HepG2 (cell line): ENCODE results near the gene PTPRN. TPM values are rescaled to one million over a fixed set of nuclear protein-coding genes. Genes with fewer than 3 reads are reported as not detected.

ENCODE experiments used
- ATAC-seq: fragments of 200-7000 bp; cut with Tn5 transposase; 3 replicates; pipeline ENCODE4 v1.9.1; 2020; ENCODE audit warnings: mild to moderate bottlenecking, moderate library complexity
- BruUV-seq: library from RNA; stranded (reverse); fragments of 400-500 nt; replicated peaks from 2 replicates; lab custom pipeline; 2021; lab: Mats Ljungman, UMichigan
- CTCF ChIA-PET: fragments of 300-600 bp; formaldehyde crosslinking; extraction: SDS; loops from one replicate; lab custom pipeline; 2021; ENCODE audit warnings: low total read pairs, inconsistent platforms, low intra/inter-chr PET ratio; lab: Yijun Ruan, JAX
- POLR2A ChIA-PET: fragments of 350-600 bp; sonication (Branson Sonifier 250); formaldehyde crosslinking; loops from one replicate; lab custom pipeline; 2020; ENCODE audit warnings: antibody characterized with exemption, inconsistent platforms; lab: Yijun Ruan, JAX
- DNase-seq: peaks from one replicate; pipeline ENCODE4 v3.0.0-alpha.2; 2015; ENCODE audit warnings: low spot score
- FAIRE-seq: peaks from 3 replicates; lab custom pipeline; 2011; peaks lifted over from hg19 to GRCh38; lab: Jason Lieb, UNC
- H2AFZ ChIP-seq: one replicate; pipeline ENCODE4 v1.6.1; 2011; ENCODE audit warnings: low read length, inconsistent platforms
- H3K27ac ChIP-seq: fragments of 300-600 bp; 3 replicates; pipeline ENCODE4 v1.8.0; 2011; ENCODE audit warnings: mixed run types, mild to moderate bottlenecking, mixed read lengths, low read length, inconsistent platforms; ENCODE audit not compliant: insufficient read depth; ENCODE audit errors: extremely low read length
- H3K27me3 ChIP-seq, 2 experiments: fragments of 200-600 bp in 1 of 2; 2 replicates in 1 of 2; 3 replicates in 1 of 2; pipeline versions ENCODE4 v1.6.0 to v1.8.0; 2011; ENCODE audit warnings: low read length in 2 of 2, mild to moderate bottlenecking in 2 of 2, moderate library complexity in 2 of 2, inconsistent platforms in 1 of 2; ENCODE audit not compliant: insufficient read depth in 2 of 2, control insufficient read depth in 1 of 2
- H3K36me3 ChIP-seq, 2 experiments: fragments of 200-600 bp in 1 of 2; replicated peaks in 1 of 2; 2 replicates in 1 of 2; 3 replicates in 1 of 2; pipeline versions ENCODE4 v1.5.1 to v1.8.0; 2011; ENCODE audit warnings: low read length in 2 of 2, inconsistent platforms in 1 of 2; ENCODE audit not compliant: insufficient read depth in 2 of 2, control insufficient read depth in 1 of 2
- H3K4me1 ChIP-seq: 2 replicates; pipeline ENCODE4 v1.5.1; 2012; ENCODE audit warnings: low read length, inconsistent platforms; ENCODE audit not compliant: insufficient read depth
- H3K4me2 ChIP-seq: 2 replicates; pipeline ENCODE4 v1.6.0; 2011; ENCODE audit warnings: low read depth, low read length, inconsistent platforms
- H3K4me3 ChIP-seq, 3 experiments: fragments of 200-600 bp in 1 of 3; sonication (generic), shearing (Covaris generic) in 1 of 3; replicated peaks in 1 of 3; 2 replicates each; pipeline ENCODE4 v1.5.1; 2011 to 2016; ENCODE audit warnings: low read length in 3 of 3, inconsistent platforms in 2 of 3, low read depth in 2 of 3, mild to moderate bottlenecking in 2 of 3, control low read depth in 1 of 3, mixed read lengths in 1 of 3; ENCODE audit not compliant: insufficient read depth in 1 of 3
- H3K79me2 ChIP-seq: one replicate; pipeline ENCODE4 v1.6.1; 2011; ENCODE audit warnings: low read length, inconsistent platforms; ENCODE audit not compliant: insufficient read depth
- H3K9ac ChIP-seq: 2 replicates; pipeline ENCODE4 v1.6.0; 2011; ENCODE audit warnings: mild to moderate bottlenecking, low read depth, low read length, inconsistent platforms; ENCODE audit not compliant: insufficient read depth
- H3K9me3 ChIP-seq: 2 replicates; pipeline ENCODE4 v1.5.1; 2012; ENCODE audit warnings: mild to moderate bottlenecking, low read length
- H4K20me1 ChIP-seq: 2 replicates; pipeline ENCODE4 v1.6.0; 2011; ENCODE audit warnings: inconsistent platforms, mild to moderate bottlenecking, low read length, moderate library complexity; ENCODE audit not compliant: insufficient read depth
- CHCHD3 ChIP-seq: sonication (generic); formaldehyde crosslinking; IDR thresholded peaks from 2 replicates; pipeline ENCODE4 v1.8.0; 2022; ENCODE audit warnings: mild to moderate bottlenecking, missing genetic modification reagents, moderate library complexity
- CHD2 ChIP-seq: IDR thresholded peaks from 2 replicates; pipeline ENCODE4 v1.6.1; 2011; ENCODE audit warnings: low read depth, low read length, improper control_type of control experiment
- DPF2 ChIP-seq: sonication (generic); formaldehyde crosslinking; IDR thresholded peaks from 2 replicates; pipeline ENCODE4 v1.4.0; 2020; ENCODE audit warnings: mild to moderate bottlenecking, low read depth, missing genetic modification reagents, borderline replicate concordance
- DR1 ChIP-seq: sonication (generic); formaldehyde crosslinking; IDR thresholded peaks from 2 replicates; pipeline ENCODE4 v1.8.0; 2021; ENCODE audit warnings: mild to moderate bottlenecking, missing genetic modification reagents, inconsistent platforms
- EED ChIP-seq: sonication (generic); formaldehyde crosslinking; IDR thresholded peaks from 2 replicates; pipeline ENCODE4 v1.5.0; 2020; ENCODE audit warnings: mild to moderate bottlenecking, missing genetic modification reagents
- FOSL2 ChIP-seq: sonication (generic); formaldehyde crosslinking; IDR thresholded peaks from 2 replicates; pipeline ENCODE4 v1.4.0; 2020; ENCODE audit warnings: missing genetic modification reagents
- HIC2 ChIP-seq: sonication (generic); formaldehyde crosslinking; IDR thresholded peaks from 2 replicates; pipeline ENCODE4 v1.9.0; 2022; ENCODE audit warnings: low read depth, missing genetic modification reagents
- HINFP ChIP-seq: sonication (generic); formaldehyde crosslinking; IDR thresholded peaks from 2 replicates; pipeline ENCODE4 v1.4.0; 2020; ENCODE audit warnings: low read depth, mild to moderate bottlenecking, missing genetic modification reagents
- HOXA9 ChIP-seq: sonication (generic); formaldehyde crosslinking; IDR thresholded peaks from 2 replicates; pipeline ENCODE4 v1.8.1; 2022; ENCODE audit warnings: missing genetic modification reagents, mild to moderate bottlenecking, moderate library complexity, borderline replicate concordance
- KLF15 ChIP-seq: sonication (generic); formaldehyde crosslinking; IDR thresholded peaks from 2 replicates; pipeline ENCODE4 v1.8.1; 2023; ENCODE audit warnings: borderline replicate concordance, mild to moderate bottlenecking, inconsistent platforms, missing genetic modification reagents, mixed read lengths
- ONECUT2 ChIP-seq: sonication (generic); formaldehyde crosslinking; IDR thresholded peaks from 2 replicates; pipeline ENCODE4 v1.4.0; 2020; ENCODE audit warnings: missing genetic modification reagents
- RFX5 ChIP-seq: IDR thresholded peaks from 2 replicates; pipeline ENCODE4 v1.6.1; 2011; ENCODE audit warnings: low read depth, low read length, improper control_type of control experiment
- ZFP62 ChIP-seq: sonication (generic); formaldehyde crosslinking; IDR thresholded peaks from 2 replicates; pipeline ENCODE4 v1.4.0; 2020; ENCODE audit warnings: missing genetic modification reagents
- ZNF17 ChIP-seq: sonication (generic); formaldehyde crosslinking; IDR thresholded peaks from 2 replicates; pipeline ENCODE4 v1.5.0; 2020; ENCODE audit warnings: mild to moderate bottlenecking, missing genetic modification reagents
- ZNF350 ChIP-seq: sonication (generic); formaldehyde crosslinking; IDR thresholded peaks from 2 replicates; pipeline ENCODE4 v1.4.0; 2020; ENCODE audit warnings: mild to moderate bottlenecking, low read depth, missing genetic modification reagents, borderline replicate concordance
- ZNF589 ChIP-seq: sonication (generic); formaldehyde crosslinking; conservative IDR thresholded peaks from 2 replicates; pipeline ENCODE4 v1.8.0; 2022; ENCODE audit warnings: mild to moderate bottlenecking, moderate library complexity, missing genetic modification reagents
- ZNF703 ChIP-seq: sonication (generic); formaldehyde crosslinking; IDR thresholded peaks from 2 replicates; pipeline ENCODE4 v1.5.1; 2020; ENCODE audit warnings: missing genetic modification reagents, mild to moderate bottlenecking, moderate library complexity, borderline replicate concordance
- ZNF770 ChIP-seq: sonication (generic); formaldehyde crosslinking; IDR thresholded peaks from 2 replicates; pipeline ENCODE4 v1.5.0; 2020; ENCODE audit warnings: mild to moderate bottlenecking, missing genetic modification reagents
- ZNF780A ChIP-seq: sonication (generic); formaldehyde crosslinking; IDR thresholded peaks from 2 replicates; pipeline ENCODE4 v1.8.0; 2022; ENCODE audit warnings: mild to moderate bottlenecking, missing genetic modification reagents, moderate library complexity
- WGBS: methylation state at CpG from one replicate; pipeline ENCODE4 v1.1.6; 2017; ENCODE audit warnings: low lambda C conversion rate; 5-methylcytosine and 5-hydroxymethylcytosine counted together
- in situ Hi-C: cut with HindIII; loops from 2 replicates; pipeline ENCODE4 v1.10.0; 2017; ENCODE audit warnings: low pct_unique_long_range_greater_than_20kb; ENCODE audit not compliant: extremely low pct_ligation_motif_present
- intact Hi-C: fragments of 100-400 bp; cut with micrococcal nuclease; formaldehyde crosslinking; loops from one replicate; pipeline ENCODE4 v1.10.0; 2022; ENCODE audit not compliant: unreplicated experiment
- polyA plus RNA-seq, 8 experiments: library from polyadenylated mRNA; depleted of rRNA in 3 of 8; stranded (reverse) in 7 of 8; unstranded in 1 of 8; fragments of >200 nt; fragmentation: Illumina TruSeq in 4 of 8; extraction: Trizol in 4 of 8; gene quantifications; 2 replicates each; pipeline versions ENCODE4 v1.2.1 to v1.2.3, GENCODE V29; 2011 to 2016; ENCODE audit warnings: low read depth in 4 of 8, missing spikeins in 1 of 8, mixed read lengths in 1 of 8; ENCODE audit not compliant: insufficient read depth in 1 of 8
- total RNA-seq, 5 experiments: library from RNA; depleted of rRNA; stranded (reverse); fragments of >200 nt; fragmentation: Illumina TruSeq; extraction: Trizol; gene quantifications; 2 replicates each; pipeline ENCODE4 v1.2.3, GENCODE V29; 2016; ENCODE audit warnings: low read depth in 1 of 5

PTPRN gene
- total and polyA plus RNA-seq, 2 of the 13 experiments (the other 11 are each of a cell fraction or from before 2014, with no cell fraction given) = 0.26 TPM; not detected in 1

- intact Hi-C loops = loop anchor here (1.0 kb wide), 1 partner anchor 16 kb away; the partner anchor contains the start of genes ANKZF1 and ATG9A
- WGBS = under 1% methylated on average over 21 of the region's 46 CpGs
- Histone ChIP-seq H3K27ac (peak within 1 kb of the TSS; percentile 72), H3K36me3 (peaks cover 1 to 13% of the 10 kb centered on the region in 2 experiments; a peak in 4 of 5 replicates), H3K9me3 (no peaks in the 10 kb centered on the region), H3K4me3 (peak within 1 kb of the TSS; percentile 88 to 97 (median 93)), H3K4me1 (peaks cover 53% of the 10 kb centered on the region), H3K4me2 (peak within 1 kb of the TSS; percentile 90), H3K27me3 (no peaks in the 10 kb centered on the region; a peak in 1 of 5 replicates), H3K79me2 (peaks cover 14% of the 10 kb centered on the region), H2AFZ (no peak within 1 kb of the TSS), H4K20me1 (no peaks in the 10 kb centered on the region), H3K9ac (peak within 1 kb of the TSS; percentile 90)
- ChIA-PET POLR2A (interaction anchor here (0.6 to 3.2 kb wide), 28 partner anchors 9 to 463 kb away, joined by 3 to 69 read pairs (median 6); partner anchors contain the start of genes ABCB6, ANKZF1, ATG9A and CNPPD1), CTCF (no interaction called here)
- FAIRE-seq (peak; percentile 94), ATAC-seq (peak; percentile 81), DNase-seq (peak; percentile 89)
- TSS peak; percentile 71 for BruUV-seq
- in situ Hi-C loops = no loop called here
- TF ChIP-seq DPF2 (no peak), ONECUT2 (CRISPR knock-in tag) (no peak), CHD2 (no peak), ZNF17 (no peak), ZNF589 (no peak), ZNF350 (CRISPR knock-in tag) (peak; percentile 97), ZNF770 (CRISPR knock-in tag) (peak; percentile 51), CHCHD3 (CRISPR knock-in tag) (peak; percentile 93; the same call in 1 of the 2 replicates), HIC2 (peak; percentile 85; the same call in 1 of the 2 replicates), HOXA9 (no peak), FOSL2 (CRISPR knock-in tag) (peak; percentile 51), DR1 (CRISPR knock-in tag) (peak; percentile 86), RFX5 (peak; percentile 55; the same call in 1 of the 2 replicates), EED (CRISPR knock-in tag) (peak; percentile 96), KLF15 (CRISPR knock-in tag) (no peak), ZNF703 (no peak), HINFP (CRISPR knock-in tag) (peak; percentile 92), ZFP62 (CRISPR knock-in tag) (no peak; the same call in 1 of the 2 replicates), ZNF780A (no peak)
Observed at GRCh38 chr2:219245148-219245898, 63.9 kb downstream of the PTPRN start, which contains the start of the genes GLB1L and STK16. TSS of gene GLB1L (minus strand) at chr2:219245444. CDS start at chr2:219243573, 1,871 bp downstream. TSS of gene STK16 (plus strand) at chr2:219245479. CDS start at chr2:219246000, 521 bp downstream.
